Endothelial cell of umbilical vein (primary cell): Measurements from ENCODE around the gene CCPG1. TPM values are rescaled to one million over a fixed set of nuclear protein-coding genes. Genes with fewer than 3 reads are reported as not detected.

Source experiments
- BruUV-seq: library from RNA; stranded (reverse); fragments of 400-500 nt; replicated peaks from 2 replicates; lab custom pipeline; 2021; lab: Mats Ljungman, UMichigan
- CTCF ChIA-PET: fragments of 300-600, 350-600 bp; sonication (Branson Sonifier 250); formaldehyde crosslinking; loops from one replicate; lab custom pipeline; 2021; ENCODE audit warnings: antibody characterized with exemption, inconsistent platforms; lab: Charles Lee
- POLR2A ChIA-PET: fragments of 300-600, 350-600 bp; sonication (Branson Sonifier 250); formaldehyde crosslinking; loops from one replicate; lab custom pipeline; 2021; ENCODE audit warnings: antibody characterized with exemption, inconsistent platforms; lab: Charles Lee
- DNase-seq: peaks from one replicate; pipeline ENCODE4 v3.0.0-alpha.2; 2011; ENCODE audit warnings: low read depth, low spot score
- FAIRE-seq: peaks from 2 replicates; lab custom pipeline; 2011; peaks lifted over from hg19 to GRCh38; lab: Jason Lieb, UNC
- H2AFZ ChIP-seq: 2 replicates; pipeline ENCODE4 v1.6.0; 2012; ENCODE audit warnings: low read depth, low read length, control low read depth, inconsistent platforms
- H3K27ac ChIP-seq: 2 replicates; pipeline ENCODE4 v1.5.1; 2011; ENCODE audit warnings: low read depth, mild to moderate bottlenecking, control low read depth, low read length, moderate library complexity; ENCODE audit not compliant: insufficient read depth
- H3K27me3 ChIP-seq, 2 experiments: 2 replicates each; pipeline versions ENCODE4 v1.6.0 to v1.6.1; 2011; ENCODE audit warnings: low read length in 2 of 2, mixed read lengths in 1 of 2; ENCODE audit not compliant: control insufficient read depth in 2 of 2, insufficient read depth in 2 of 2
- H3K36me3 ChIP-seq, 2 experiments: 2 replicates in 1 of 2; 3 replicates in 1 of 2; pipeline ENCODE4 v1.5.1; 2011; ENCODE audit warnings: low read length in 2 of 2, mild to moderate bottlenecking in 1 of 2, moderate library complexity in 1 of 2; ENCODE audit not compliant: control insufficient read depth in 2 of 2, insufficient read depth in 2 of 2; ENCODE audit errors: extremely low read depth in 1 of 2
- H3K4me1 ChIP-seq: 3 replicates; pipeline ENCODE4 v1.5.1; 2011; ENCODE audit warnings: mild to moderate bottlenecking, low read length; ENCODE audit not compliant: control insufficient read depth, insufficient read depth; ENCODE audit errors: extremely low read depth
- H3K4me2 ChIP-seq: 2 replicates; pipeline ENCODE4 v1.6.1; 2011; ENCODE audit warnings: low read length, control low read depth, mixed read lengths; ENCODE audit not compliant: insufficient read depth
- H3K4me3 ChIP-seq, 3 experiments: fragments of 200-600 bp in 1 of 3; sonication (generic), shearing (Covaris generic) in 1 of 3; replicated peaks in 1 of 3; 2 replicates each; pipeline ENCODE4 v1.5.1; 2011 to 2016; ENCODE audit warnings: control low read depth in 3 of 3, low read length in 3 of 3, mild to moderate bottlenecking in 2 of 3, inconsistent platforms in 1 of 3, low read depth in 1 of 3, moderate library complexity in 1 of 3; ENCODE audit not compliant: insufficient read depth in 1 of 3
- H3K79me2 ChIP-seq: 2 replicates; pipeline ENCODE4 v1.6.0; 2012; ENCODE audit warnings: low read length, inconsistent platforms; ENCODE audit not compliant: control insufficient read depth, insufficient read depth
- H3K9ac ChIP-seq: replicated peaks from 2 replicates; pipeline ENCODE3; 2011; ENCODE audit warnings: low read length, control low read depth; ENCODE audit not compliant: insufficient read depth; ENCODE audit errors: extremely low read depth
- H3K9me1 ChIP-seq: replicated peaks from 3 replicates; pipeline ENCODE4 v1.6.0; 2011; ENCODE audit warnings: mild to moderate bottlenecking, low read length; ENCODE audit not compliant: control insufficient read depth, insufficient read depth; ENCODE audit errors: extremely low read depth
- H3K9me3 ChIP-seq: replicated peaks from 2 replicates; pipeline ENCODE4 v1.5.1; 2012; ENCODE audit warnings: low read length, inconsistent platforms; ENCODE audit not compliant: control insufficient read depth, insufficient read depth
- H4K20me1 ChIP-seq: replicated peaks from 2 replicates; pipeline ENCODE3; 2011; ENCODE audit warnings: mild to moderate bottlenecking, low read length; ENCODE audit not compliant: control insufficient read depth, insufficient read depth; ENCODE audit errors: extremely low read depth
- EZH2 ChIP-seq: IDR thresholded peaks from 2 replicates; pipeline ENCODE4 v1.6.1; 2012; ENCODE audit warnings: borderline replicate concordance, low read depth, mild to moderate bottlenecking, moderate library complexity, low read length, inconsistent platforms; ENCODE audit not compliant: severe bottlenecking
- GATA2 ChIP-seq: IDR thresholded peaks from 2 replicates; pipeline ENCODE4 v1.7.0; 2011; ENCODE audit warnings: low read depth, mild to moderate bottlenecking, moderate library complexity, mixed read lengths, low read length; ENCODE audit not compliant: insufficient read length, insufficient read depth
- JUN ChIP-seq: IDR thresholded peaks from 2 replicates; pipeline ENCODE4 v1.6.1; 2011; ENCODE audit warnings: borderline replicate concordance, low read depth; ENCODE audit not compliant: insufficient read length, insufficient read depth
- MAX ChIP-seq: IDR thresholded peaks from 2 replicates; pipeline ENCODE4 v1.6.1; 2011; ENCODE audit not compliant: insufficient read depth, insufficient read length
- POLR2A ChIP-seq: IDR thresholded peaks from 2 replicates; pipeline ENCODE4 v1.6.1; 2012; ENCODE audit warnings: low read depth, mild to moderate bottlenecking, control low read depth, low read length
- POLR2AphosphoS5 ChIP-seq: IDR thresholded peaks from 2 replicates; pipeline ENCODE4 v1.6.1; 2012; ENCODE audit warnings: low read depth, mild to moderate bottlenecking, control low read depth, low read length, moderate library complexity; ENCODE audit not compliant: insufficient read depth
- dilution Hi-C: fragments of 300-500 bp; cut with MboI; formaldehyde crosslinking; loops from one replicate; pipeline ENCODE4 v1.15.0; 2019; ENCODE audit warnings: low sequenced_read_pairs; ENCODE audit not compliant: extremely low pct_ligation_motif_present
- intact Hi-C: fragments of 100-400 bp; cut with micrococcal nuclease; formaldehyde crosslinking; loops from one replicate; pipeline ENCODE4 v1.10.0; 2022
- polyA plus RNA-seq, 4 experiments: library from polyadenylated mRNA; depleted of rRNA in 3 of 4; stranded (reverse) in 3 of 4; unstranded in 1 of 4; fragments of >200 nt; gene quantifications; 2 replicates each; pipeline versions ENCODE4 v1.2.1 to v1.2.3, GENCODE V29; 2011 to 2012; ENCODE audit warnings: missing spikeins in 1 of 4
- total RNA-seq: library from RNA; stranded (reverse); gene quantifications from 2 replicates; pipeline ENCODE4 v1.2.3, GENCODE V29; 2021

CCPG1 gene
- total and polyA plus RNA-seq, 2 donors (not counting 3 experiments of a cell fraction or from before 2014, with no cell fraction given) = 19.1 to 58.5 TPM

DNA sequence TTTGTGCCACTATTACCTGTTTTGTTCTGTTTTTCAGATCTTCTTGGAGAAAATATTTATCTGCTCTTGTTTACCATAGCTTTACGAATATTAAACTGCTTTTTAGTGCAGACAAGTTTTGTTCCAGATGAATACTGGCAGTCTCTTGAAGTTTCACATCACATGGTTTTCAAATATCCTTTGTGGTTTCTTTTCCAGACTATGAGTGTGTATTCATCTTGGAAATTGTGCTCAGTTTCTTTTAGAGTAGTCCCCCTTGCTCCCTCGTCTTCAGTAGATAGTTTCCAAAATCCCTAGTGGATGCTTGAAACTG is 88.0 kb downstream of the CCPG1 start:
- Histone ChIP-seq H3K79me2 (peaks cover 11% of the 10 kb centered on the region), H3K4me3 (no peak overlapping the region), H4K20me1 (no peaks in the 10 kb centered on the region), H3K4me2 (peak overlapping the region; percentile 72), H3K36me3 (no peaks in the 10 kb centered on the region), H3K9me1 (no peaks in the 10 kb centered on the region), H3K9me3 (no peaks in the 10 kb centered on the region), H3K9ac (no peak overlapping the region), H2AFZ (no peak overlapping the region), H3K27me3 (no peaks in the 10 kb centered on the region), H3K4me1 (peaks cover 9% of the 10 kb centered on the region), H3K27ac (no peak overlapping the region)
- ChIA-PET CTCF (interaction anchor here (3.1 kb wide), 1 partner anchor 119 kb away, joined by 17 read pairs; no protein-coding TSS in a partner anchor), POLR2A (no interaction called here)
- no peak for TF ChIP-seq POLR2A
- no peak for TF ChIP-seq POLR2AphosphoS5
- no peak for TF ChIP-seq GATA2
- DNase-seq = peak; percentile 4
- no TSS peak for BruUV-seq
- FAIRE-seq = no peak
- dilution Hi-C loops = no loop called here
- intact Hi-C loops = no loop called here

DNA sequence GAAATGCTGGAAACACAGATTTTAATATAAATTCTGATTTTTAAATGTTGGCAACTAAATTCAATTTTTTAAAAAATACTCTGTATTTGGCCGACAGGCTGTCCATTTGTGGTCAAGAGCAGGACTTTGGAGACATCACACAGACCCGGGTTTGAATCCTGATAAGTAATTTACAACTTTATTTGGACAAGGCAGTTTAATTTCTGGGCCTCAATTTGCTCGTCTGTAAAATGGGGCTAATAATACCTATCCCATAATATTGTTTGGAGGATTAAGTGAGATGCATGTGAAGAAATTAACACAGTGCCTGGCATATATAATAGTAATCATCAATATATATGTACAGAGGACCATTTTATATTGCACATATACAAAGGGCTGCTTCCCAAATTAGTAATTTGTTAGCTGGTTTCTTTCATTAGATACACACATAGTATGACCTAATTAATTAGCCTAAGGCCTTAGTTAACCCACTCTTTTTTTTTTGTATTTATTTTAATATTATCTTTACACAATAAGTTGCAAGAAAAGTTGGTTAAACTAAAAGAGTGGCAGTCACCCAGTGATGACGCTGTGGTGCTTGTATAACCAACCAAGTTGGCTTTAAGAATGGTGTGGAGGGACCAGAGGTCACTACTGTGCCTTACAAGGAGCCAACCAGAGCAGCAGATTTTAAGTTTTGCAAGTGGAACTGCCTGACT is 88.5 kb downstream of the CCPG1 start:
- dilution Hi-C loops = no loop called here
- FAIRE-seq = no peak
- ChIA-PET CTCF (interaction anchor here (0.8 to 3.1 kb wide), 14 partner anchors 13 to 323 kb away, joined by 3 to 22 read pairs (median 4); partner anchors contain the start of genes CCPG1 and PIERCE2), POLR2A (interaction anchor here (1.0 kb wide), 1 partner anchor 88 kb away, joined by 4 read pairs; the partner anchor contains the start of genes CCPG1 and PIERCE2)
- H3K27me3 ChIP-seq = no peaks in the 10 kb centered on the region
- H3K9ac ChIP-seq = peak overlapping the region; percentile 88
- H3K36me3 ChIP-seq = no peaks in the 10 kb centered on the region
- H3K79me2 ChIP-seq = peaks cover 11% of the 10 kb centered on the region
- no peaks in the 10 kb centered on the region for H4K20me1 ChIP-seq
- intact Hi-C loops = loop anchor here (1.0 to 2.0 kb wide), 4 partner anchors 29 to 116 kb away; partner anchors contain the start of genes CCPG1 and PIERCE2
- BruUV-seq = TSS peak; percentile 55
- peak overlapping the region; percentile 58 for H2AFZ ChIP-seq
- DNase-seq = no peak
- no peaks in the 10 kb centered on the region for H3K9me3 ChIP-seq
- H3K4me2 ChIP-seq = peak overlapping the region; percentile 72
- TF ChIP-seq GATA2 = no peak
- TF ChIP-seq MAX = no peak
- TF ChIP-seq JUN = no peak
- TF ChIP-seq POLR2A = no peak
- no peak for TF ChIP-seq POLR2AphosphoS5
- no peak for TF ChIP-seq EZH2
- H3K4me1 ChIP-seq = peaks cover 9% of the 10 kb centered on the region
- H3K4me3 ChIP-seq = peak overlapping the region; percentile 45 to 83 (median 77)
- peak overlapping the region; percentile 74 for H3K27ac ChIP-seq
- no peaks in the 10 kb centered on the region for H3K9me1 ChIP-seq
